Mucosa of descending colon (tissue), 3 donors: ENCODE results near the gene RAB11FIP2. TPM values are rescaled to one million over a fixed set of nuclear protein-coding genes. Genes with fewer than 3 reads are reported as not detected.

Experiments used
- ATAC-seq: fragments of 200-7000 bp; cut with Tn5 transposase; one replicate; pipeline ENCODE4 v1.9.1; 2020; ENCODE audit warnings: mild to moderate bottlenecking, moderate library complexity
- DNase-seq, 3 donors: peaks; one replicate each; pipeline ENCODE4 v3.0.0-alpha.2; 2020
- H3K36me3 ChIP-seq: fragments of 200-600 bp; one replicate; pipeline ENCODE4 v1.8.0; 2021; ENCODE audit warnings: low read depth, mild to moderate bottlenecking
- H3K4me1 ChIP-seq: fragments of 200-600 bp; one replicate; pipeline ENCODE4 v1.8.0; 2021; ENCODE audit warnings: low read depth, mild to moderate bottlenecking
- H3K4me3 ChIP-seq: fragments of 200-600 bp; one replicate; pipeline ENCODE4 v1.8.0; 2021; ENCODE audit warnings: mild to moderate bottlenecking
- H3K9me3 ChIP-seq: fragments of 200-600 bp; one replicate; pipeline ENCODE4 v1.8.0; 2021; ENCODE audit warnings: mild to moderate bottlenecking
- CTCF ChIP-seq: fragments of 200-600 bp; IDR thresholded peaks from one replicate; pipeline ENCODE4 v1.8.0; 2022; ENCODE audit warnings: antibody characterized with exemption, mild to moderate bottlenecking
- intact Hi-C, 2 donors: fragments of 100-400 bp; cut with DNase I in 1 of 2; cut with micrococcal nuclease in 1 of 2; formaldehyde crosslinking; loops; one replicate each; pipeline versions ENCODE4 v1.11.0 to v1.11.1; 2022; cut with DNase I, micrococcal nuclease
- total RNA-seq, 3 donors: library from RNA; stranded (reverse); fragmentation: NEBNext Ultra II Directional in 2 of 3; extraction: Animal tissue kit (Norgen Biotek cat#: 25700) in 2 of 3; gene quantifications; one replicate each; pipeline versions ENCODE4 v1.2.1 to v1.2.4, GENCODE V29; 2021 to 2023
- donor health status: DM: no; HTN: no; CAD: no; lungs with moderate emphysema.
- donor health status: DM: no; HTN: no; CAD: no.
- donor health status: DM: no; HTN: yes; CAD: no.

The RAB11FIP2 gene
- total RNA-seq, 3 donors from 2014 or later: 8.1 to 34.6 (median 9.8) TPM

DNA sequence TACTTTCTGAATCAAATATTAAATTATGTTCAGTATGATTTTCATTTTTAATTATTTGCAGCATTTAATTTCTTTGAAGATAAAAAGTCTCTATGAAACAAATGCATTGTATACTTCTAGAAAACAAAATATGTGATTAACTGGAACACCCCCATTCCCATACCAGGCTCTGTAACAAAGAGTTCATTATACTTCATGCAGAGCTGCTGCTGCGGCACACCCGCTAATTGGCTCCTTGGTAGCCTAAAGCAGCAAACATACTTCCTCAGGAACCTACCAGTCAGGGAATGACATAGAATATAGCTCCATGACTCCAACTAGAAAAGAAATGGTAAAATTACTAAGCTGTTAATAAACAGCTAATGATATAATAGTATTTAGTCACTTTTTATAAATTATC, 19.3 kb downstream of the RAB11FIP2 start:
- no peak for TF ChIP-seq CTCF
- Histone ChIP-seq H3K4me1 (no peaks in the 10 kb centered on the region), H3K9me3 (no peaks in the 10 kb centered on the region), H3K36me3 (no peaks in the 10 kb centered on the region), H3K4me3 (no peak overlapping the region)
- intact Hi-C loops: no loop called here
- DNase-seq (no peak), ATAC-seq (no peak)

DNA sequence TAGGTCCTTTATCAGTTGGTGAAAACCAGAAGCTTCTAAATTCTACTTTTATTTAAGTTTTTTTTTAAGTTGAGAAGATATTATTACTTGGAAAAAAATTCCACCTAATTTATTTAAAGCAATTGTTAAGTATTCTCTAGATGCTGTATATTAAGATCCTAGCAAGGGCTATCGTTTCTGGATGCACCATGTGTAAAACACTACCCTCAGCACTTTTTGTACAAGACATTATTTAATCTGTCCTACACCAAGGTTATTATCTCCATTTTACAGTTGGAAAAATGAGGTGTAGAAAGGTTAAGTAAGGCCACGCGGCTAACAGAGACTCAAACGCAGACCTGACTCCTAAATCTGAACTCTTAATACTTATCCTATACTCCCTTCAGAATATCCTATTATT, 19.8 kb downstream of the RAB11FIP2 start:
- no peak overlapping the region for H3K4me3 ChIP-seq
- no peaks in the 10 kb centered on the region for H3K36me3 ChIP-seq
- H3K9me3 ChIP-seq: no peaks in the 10 kb centered on the region
- TF ChIP-seq CTCF: no peak
- no peak for DNase-seq
- H3K4me1 ChIP-seq: no peaks in the 10 kb centered on the region
- intact Hi-C loops: no loop called here
- no peak for ATAC-seq

DNA sequence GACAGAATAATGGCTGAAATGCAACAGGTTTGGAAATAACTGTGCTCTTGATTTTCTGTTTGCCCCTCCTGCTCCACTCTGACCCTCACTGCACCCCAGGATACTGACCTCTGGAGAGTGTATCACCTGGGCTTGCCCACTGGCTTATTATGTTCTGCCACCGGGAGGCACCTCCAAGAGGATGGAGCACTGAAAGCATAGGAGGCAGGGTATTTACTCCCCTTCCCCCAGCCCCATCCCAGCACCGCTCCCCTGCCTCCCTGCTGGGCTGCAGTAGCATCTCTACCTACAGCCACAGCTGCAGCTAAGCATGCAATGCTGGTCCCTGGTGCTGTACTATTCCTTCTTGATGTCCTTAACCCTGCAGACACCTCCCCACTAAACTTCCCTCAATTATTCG, 26.4 kb downstream of the RAB11FIP2 start:
- ATAC-seq: no peak
- no peak for TF ChIP-seq CTCF
- H3K4me1 ChIP-seq: no peaks in the 10 kb centered on the region

GRCh38 chr10:118017850-118018249, 28.9 kb downstream of the RAB11FIP2 start:
- intact Hi-C loops: no loop called here
- H3K4me3 ChIP-seq: no peak overlapping the region
- no peaks in the 10 kb centered on the region for H3K36me3 ChIP-seq
- DNase-seq (no peak), ATAC-seq (no peak)
- no peaks in the 10 kb centered on the region for H3K9me3 ChIP-seq
- H3K4me1 ChIP-seq: no peaks in the 10 kb centered on the region
- no peak for TF ChIP-seq CTCF

More for the DNA sequence above, 26.4 kb downstream of the RAB11FIP2 start:
- Histone ChIP-seq H3K4me3 (no peak overlapping the region), H3K9me3 (no peaks in the 10 kb centered on the region), H3K36me3 (no peaks in the 10 kb centered on the region)
- no peak for DNase-seq
- intact Hi-C loops: no loop called here

- DNase-seq (no peak), ATAC-seq (no peak)
- Histone ChIP-seq H3K4me1 (no peaks in the 10 kb centered on the region), H3K36me3 (no peaks in the 10 kb centered on the region), H3K9me3 (no peaks in the 10 kb centered on the region), H3K4me3 (no peak overlapping the region)
- intact Hi-C loops: no loop called here
- TF ChIP-seq CTCF: no peak
Observed at GRCh38 chr10:118017071-118017740, 29.5 kb downstream of the RAB11FIP2 start.
